ENCODE results near the gene SEC24D.

Gene SEC24D

GRCh38 chr4:118842055-118842454, 6.1 kb upstream of the SEC24D start:
- no peak for DNase-seq (ENCODE audit: low spot score)

- DNase-seq (ENCODE audit: low spot score), result no peak
These were observed 3.4 kb upstream of the SEC24D start for GRCh38 chr4:118839221-118839927.

- no peak for DNase-seq (ENCODE audit: low spot score)
These were observed 1.2 kb upstream of the SEC24D start for GRCh38 chr4:118837121-118837507.

- DNase-seq (ENCODE audit: low spot score), result no peak
These were observed 585 bp upstream of the SEC24D start for GRCh38 chr4:118836301-118837120.

- peak; percentile 66 for DNase-seq (ENCODE audit: low spot score)
These were observed 861 bp downstream of the SEC24D start for GRCh38 chr4:118834960-118835569.

GRCh38 chr4:118834070-118834469, 1.9 kb downstream of the SEC24D start:
- DNase-seq (ENCODE audit: low spot score), result no peak

GRCh38 chr4:118833192-118833820, 2.6 kb downstream of the SEC24D start:
- DNase-seq (ENCODE audit: low spot score), result no peak

GRCh38 chr4:118829107-118829506, 6.8 kb downstream of the SEC24D start:
- DNase-seq (ENCODE audit: low spot score), result no peak

GRCh38 chr4:118826723-118827444, 9.0 kb downstream of the SEC24D start:
- no peak for DNase-seq (ENCODE audit: low spot score)

- no peak for DNase-seq (ENCODE audit: low spot score)
These were observed 10.1 kb downstream of the SEC24D start for GRCh38 chr4:118825799-118826198.

GRCh38 chr4:118824141-118824540, 11.8 kb downstream of the SEC24D start:
- no peak for DNase-seq (ENCODE audit: low spot score)

GRCh38 chr4:118823471-118823870, 12.5 kb downstream of the SEC24D start:
- no peak for DNase-seq (ENCODE audit: low spot score)

- no peak for DNase-seq (ENCODE audit: low spot score)
These were observed 14.2 kb downstream of the SEC24D start for GRCh38 chr4:118821590-118822293.

GRCh38 chr4:118817178-118817930, 18.6 kb downstream of the SEC24D start:
- no peak for DNase-seq (ENCODE audit: low spot score)

GRCh38 chr4:118816538-118817177, 19.3 kb downstream of the SEC24D start:
- no peak for DNase-seq (ENCODE audit: low spot score)

- no peak for DNase-seq (ENCODE audit: low spot score)
These were observed 21.0 kb downstream of the SEC24D start for GRCh38 chr4:118814891-118815290.

GRCh38 chr4:118814058-118814457, 21.9 kb downstream of the SEC24D start:
- no peak for DNase-seq (ENCODE audit: low spot score)

GRCh38 chr4:118813561-118813960, 22.4 kb downstream of the SEC24D start:
- no peak for DNase-seq (ENCODE audit: low spot score)

- DNase-seq (ENCODE audit: low spot score), result no peak
These were observed 24.1 kb downstream of the SEC24D start for GRCh38 chr4:118811832-118812231.

Data from globus pallidus (tissue), 1 donor.